BJ (cell line): Measurements from ENCODE around the gene ABHD11. TPM values are rescaled to one million over a fixed set of nuclear protein-coding genes. Genes with fewer than 3 reads are reported as not detected.

Source experiments
- CTCF ChIA-PET: fragments of 350-600 bp; formaldehyde crosslinking; extraction: SDS; loops from one replicate; lab custom pipeline; 2021; ENCODE audit warnings: antibody characterized with exemption, inconsistent platforms; lab: Yijun Ruan, JAX
- POLR2A ChIA-PET: fragments of 300-600 bp; sonication (Branson Sonifier 250); formaldehyde crosslinking; extraction: SDS; loops from one replicate; lab custom pipeline; 2021; ENCODE audit warnings: antibody characterized with exemption; lab: Charles Lee
- DNase-seq: peaks from one replicate; pipeline ENCODE4 v3.0.0-alpha.2; 2011; ENCODE audit warnings: low read depth
- H3K27me3 ChIP-seq: 2 replicates; pipeline ENCODE4 v1.6.0; 2011; ENCODE audit warnings: low read length; ENCODE audit not compliant: control insufficient read depth, insufficient read depth
- H3K36me3 ChIP-seq: 2 replicates; pipeline ENCODE4 v1.5.1; 2011; ENCODE audit warnings: low read length; ENCODE audit not compliant: control insufficient read depth, insufficient read depth
- H3K4me3 ChIP-seq: 2 replicates; pipeline ENCODE4 v1.5.1; 2011; ENCODE audit warnings: low read depth, mild to moderate bottlenecking, control low read depth, low read length
- polyA plus RNA-seq: library from polyadenylated mRNA; depleted of rRNA; stranded (reverse); fragments of >200 nt; gene quantifications from 2 replicates; pipeline ENCODE4 v1.2.3, GENCODE V29; 2011; rRNA removed
- small RNA-seq: library from RNA; depleted of rRNA; stranded (forward); fragments of <200 nt; gene quantifications from one replicate; pipeline ENCODE3, GENCODE V24; 2012; ENCODE audit warnings: low replicate concordance, low read depth; ENCODE audit not compliant: insufficient read length
- TF ChIP-seq, protein P1 (sequence below): IDR thresholded peaks from 2 replicates; pipeline ENCODE4 v1.5.1; 2011; ENCODE audit warnings: low read depth, mild to moderate bottlenecking, control low read depth, inconsistent platforms, low read length, moderate library complexity; ENCODE audit not compliant: insufficient read depth

The ABHD11 gene
- polyA plus RNA-seq, 1 experiment, result 16.9 TPM

DNA sequence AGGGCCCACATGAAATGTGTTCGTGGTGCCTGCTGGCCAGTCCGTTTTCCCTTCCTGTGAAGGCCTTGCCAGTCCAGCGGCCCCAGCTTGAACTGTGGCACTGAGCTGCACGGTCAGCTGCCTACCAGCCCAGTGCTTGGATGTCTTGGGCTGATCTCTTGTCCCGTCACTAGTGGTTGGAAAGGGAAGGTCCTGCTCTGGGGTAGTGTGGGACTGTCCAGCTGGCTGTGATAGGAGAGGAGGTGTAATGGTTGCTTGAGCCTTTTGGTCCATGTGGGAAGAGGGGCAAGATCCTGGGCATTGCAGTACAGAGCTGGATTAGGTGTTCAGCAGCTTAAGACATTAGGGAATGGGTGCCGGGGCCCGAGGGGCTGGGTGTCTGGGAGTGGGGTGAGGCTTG, 40.2 kb downstream of the ABHD11 start:
- TF ChIP-seq, protein P1, sequence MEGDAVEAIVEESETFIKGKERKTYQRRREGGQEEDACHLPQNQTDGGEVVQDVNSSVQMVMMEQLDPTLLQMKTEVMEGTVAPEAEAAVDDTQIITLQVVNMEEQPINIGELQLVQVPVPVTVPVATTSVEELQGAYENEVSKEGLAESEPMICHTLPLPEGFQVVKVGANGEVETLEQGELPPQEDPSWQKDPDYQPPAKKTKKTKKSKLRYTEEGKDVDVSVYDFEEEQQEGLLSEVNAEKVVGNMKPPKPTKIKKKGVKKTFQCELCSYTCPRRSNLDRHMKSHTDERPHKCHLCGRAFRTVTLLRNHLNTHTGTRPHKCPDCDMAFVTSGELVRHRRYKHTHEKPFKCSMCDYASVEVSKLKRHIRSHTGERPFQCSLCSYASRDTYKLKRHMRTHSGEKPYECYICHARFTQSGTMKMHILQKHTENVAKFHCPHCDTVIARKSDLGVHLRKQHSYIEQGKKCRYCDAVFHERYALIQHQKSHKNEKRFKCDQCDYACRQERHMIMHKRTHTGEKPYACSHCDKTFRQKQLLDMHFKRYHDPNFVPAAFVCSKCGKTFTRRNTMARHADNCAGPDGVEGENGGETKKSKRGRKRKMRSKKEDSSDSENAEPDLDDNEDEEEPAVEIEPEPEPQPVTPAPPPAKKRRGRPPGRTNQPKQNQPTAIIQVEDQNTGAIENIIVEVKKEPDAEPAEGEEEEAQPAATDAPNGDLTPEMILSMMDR, result no peak
- ChIA-PET POLR2A (interaction anchor here (0.6 kb wide), 1 partner anchor 30 kb away, joined by 4 read pairs; no protein-coding TSS in a partner anchor), CTCF (no interaction called here)
- peaks cover 44% of the 10 kb centered on the region for H3K36me3 ChIP-seq
- no peak for DNase-seq
- no peaks in the 10 kb centered on the region for H3K27me3 ChIP-seq
- H3K4me3 ChIP-seq, result no peak overlapping the region

DNA sequence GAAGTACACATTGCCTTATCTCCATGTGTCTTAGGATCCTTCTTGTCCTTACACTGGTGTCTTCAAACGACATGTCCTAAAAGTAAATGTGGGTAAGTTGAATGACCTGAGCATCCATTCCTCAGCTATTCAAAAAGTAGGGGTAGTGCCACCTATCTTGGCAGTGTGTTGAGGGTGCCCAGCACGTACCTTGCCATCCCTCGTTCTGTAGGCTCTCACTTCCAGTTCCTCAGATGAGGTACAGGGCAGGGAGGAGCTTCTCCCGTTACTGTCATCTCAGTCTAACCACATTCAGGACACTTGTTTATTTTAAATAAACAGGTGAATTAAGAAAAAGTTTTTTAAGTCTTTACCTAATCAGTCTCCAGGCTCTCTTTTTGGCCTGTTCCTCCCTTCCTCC, 42.2 kb downstream of the ABHD11 start:
- Histone ChIP-seq H3K36me3 (peaks cover 45% of the 10 kb centered on the region), H3K27me3 (no peaks in the 10 kb centered on the region), H3K4me3 (no peak overlapping the region)
- no peak for DNase-seq
- CTCF ChIA-PET, result interaction anchor here (0.8 to 2.3 kb wide), 5 partner anchors 10 to 92 kb away, joined by 3 to 6 read pairs (median 3); no protein-coding TSS in a partner anchor
- POLR2A ChIA-PET, result no interaction called here
- TF ChIP-seq, protein P1, result no peak

DNA sequence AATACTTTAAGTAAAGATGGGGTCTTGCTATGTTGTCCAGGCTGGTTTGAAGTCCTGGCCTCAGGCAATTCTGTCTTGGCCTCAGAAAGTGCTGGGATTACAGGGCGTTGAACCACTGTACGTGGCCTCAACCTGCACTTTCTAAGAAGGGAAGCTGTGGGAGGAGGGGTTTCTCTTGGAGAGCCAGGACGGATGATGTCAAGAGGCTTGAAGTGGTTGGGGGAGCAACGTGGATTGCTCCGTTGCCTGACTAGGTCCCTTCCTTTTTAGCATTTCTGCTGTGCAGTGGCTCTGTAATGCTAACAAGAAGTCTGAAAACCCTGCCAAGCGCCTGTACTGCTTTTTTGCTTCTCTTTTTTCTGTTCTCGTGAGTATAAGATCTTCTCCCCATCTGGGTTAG, 48.0 kb downstream of the ABHD11 start:
- ChIA-PET POLR2A (no interaction called here), CTCF (no interaction called here)
- no peak overlapping the region for H3K4me3 ChIP-seq
- no peak for DNase-seq
- no peaks in the 10 kb centered on the region for H3K27me3 ChIP-seq
- TF ChIP-seq, protein P1, result no peak
- peaks cover 28% of the 10 kb centered on the region for H3K36me3 ChIP-seq

DNA sequence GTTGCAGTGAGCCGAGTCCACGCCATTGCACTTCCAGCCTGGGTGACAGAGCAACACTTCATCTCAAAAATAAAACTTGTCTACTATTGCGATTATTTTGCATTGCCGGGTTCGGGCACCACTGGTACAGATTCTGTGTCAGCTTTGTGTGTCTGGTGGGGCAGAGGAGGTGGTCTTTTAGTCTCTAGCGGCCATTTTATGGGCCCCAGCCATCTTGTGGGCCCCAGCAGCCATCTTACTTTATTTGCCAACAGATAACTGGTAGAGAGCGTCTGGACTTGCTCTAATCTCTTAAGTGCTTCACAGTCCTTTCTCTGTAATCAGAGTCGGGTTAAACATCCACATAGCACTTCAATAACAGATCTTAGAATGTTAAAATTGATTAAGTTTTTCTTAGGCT, 50.3 kb downstream of the ABHD11 start:
- POLR2A ChIA-PET, result no interaction called here
- CTCF ChIA-PET, result interaction anchor here (0.9 kb wide), 1 partner anchor 81 kb away, joined by 3 read pairs; no protein-coding TSS in a partner anchor

More for the DNA sequence above, 50.3 kb downstream of the ABHD11 start:
- Histone ChIP-seq H3K27me3 (no peaks in the 10 kb centered on the region), H3K36me3 (peaks cover 17% of the 10 kb centered on the region), H3K4me3 (no peak overlapping the region)
- TF ChIP-seq, protein P1, result no peak
- DNase-seq, result no peak

Small RNA genes lying within 50 kb of the gene (small RNA-seq; reads per million reads assigned to genes)
- gene MIR4284, result not detected
- gene RN7SL265P, result not detected

Other genes starting within 250 kb of the ABHD11 start
- gene BAZ1B, start 216.5 kb downstream of the ABHD11 start, polyA plus RNA-seq, result 12.4 and 18.8 TPM in 2 replicates
- gene BCL7B, start 181.1 kb downstream of the ABHD11 start, polyA plus RNA-seq, result 65.2 and 89.6 TPM in 2 replicates
- 40.6 and 63.7 TPM in 2 replicates for gene TBL2, start 160.2 kb downstream of the ABHD11 start, polyA plus RNA-seq
- not detected in 2 replicates for gene MLXIPL, start 114.3 kb downstream of the ABHD11 start, polyA plus RNA-seq
- gene VPS37D, start 71.0 kb downstream of the ABHD11 start, polyA plus RNA-seq, result 2.2 and 3.3 TPM in 2 replicates
- 6.4 and 6.9 TPM in 2 replicates for gene DNAJC30, start 55.3 kb downstream of the ABHD11 start, polyA plus RNA-seq
- 66.9 and 69.8 TPM in 2 replicates for gene BUD23, start 55.2 kb downstream of the ABHD11 start, polyA plus RNA-seq
- gene STX1A, start 19.1 kb downstream of the ABHD11 start, polyA plus RNA-seq, result 10.7 and 12.2 TPM in 2 replicates
- gene CLDN3, start 31.5 kb upstream of the ABHD11 start, polyA plus RNA-seq, result not detected in 2 replicates
- 0.07 and 0.18 TPM in 2 replicates for gene CLDN4, start 92.2 kb upstream of the ABHD11 start, polyA plus RNA-seq
- 1.1 and 1.5 TPM in 2 replicates for gene METTL27, start 103.7 kb upstream of the ABHD11 start, polyA plus RNA-seq
- not detected in 2 replicates for gene TMEM270, start 122.4 kb upstream of the ABHD11 start, polyA plus RNA-seq